ENCODE results near the gene OAS1. TPM values are rescaled to one million over a fixed set of nuclear protein-coding genes. Genes with fewer than 3 reads are reported as not detected.

Gene OAS1
- total and polyA plus RNA-seq, 2 of the 8 experiments (the other 6 are each of a cell fraction or from before 2014, with no cell fraction given) = 0.23 TPM; not detected in 1

- no peak for TF ChIP-seq MAFK (IDR thresholded peaks at IDR 0.05; ENCODE audit: low read depth, low read length)
- CTCF ChIA-PET (ENCODE audit: partially characterized antibody) = interaction anchor here (0.6 to 2.4 kb wide), 4 partner anchors 10 to 65 kb away, joined by 3 to 8 read pairs (median 4); no protein-coding TSS in a partner anchor
- POLR2A ChIA-PET (ENCODE audit: partially characterized antibody) = no interaction called here
Measured at GRCh38 chr12:112965643-112966042, 58.9 kb downstream of the OAS1 start.

More at GRCh38 chr12:112965643-112966042, 58.9 kb downstream of the OAS1 start:
- Histone ChIP-seq H3K36me3 (ENCODE audit: control insufficient read depth in 2 of 4, insufficient read depth in 4 of 4, low read length in 3 of 4) (no peaks in the 10 kb centered on the region), H3K18ac (ENCODE audit: extremely low read depth, low read length) (no peak overlapping the region), H3K79me1 (ENCODE audit: low read depth, low read length) (no peaks in the 10 kb centered on the region), H3K14ac (ENCODE audit: insufficient read length) (no peak overlapping the region), H3K27ac (ENCODE audit: low read depth, low read length) (no peak overlapping the region), H4K5ac (ENCODE audit: insufficient read length, low read depth, low read length) (no peak overlapping the region), H3K56ac (replicated peaks; ENCODE audit: insufficient read length, low read depth, low read length) (no peak overlapping the region), H4K8ac (ENCODE audit: extremely low read depth, insufficient read depth, low read length) (no peak overlapping the region), H3K4me3 (ENCODE audit: extremely low read depth in 1 of 4, insufficient read depth in 2 of 4, low read depth in 3 of 4, low read length in 4 of 4) (no peak overlapping the region), H3K4ac (replicated peaks; ENCODE audit: insufficient read length, low read depth, low read length) (no peak overlapping the region), H3K9ac (replicated peaks in 1 of 4; ENCODE audit: extremely low read depth in 1 of 4, low read depth in 3 of 4, low read length in 3 of 4) (no peak overlapping the region), H2BK12ac (ENCODE audit: low read depth, low read length) (no peak overlapping the region), H4K20me1 (replicated peaks in 1 of 2; ENCODE audit: control insufficient read depth in 1 of 2, insufficient read depth in 2 of 2, low read length in 2 of 2) (peaks cover 0 to 2% of the 10 kb centered on the region in 2 experiments), H2AFZ (ENCODE audit: low read length) (no peak overlapping the region), H3K23me2 (ENCODE audit: low read depth, low read length) (no peaks in the 10 kb centered on the region), H2BK120ac (replicated peaks; ENCODE audit: low read depth, low read length) (no peak overlapping the region), H2BK20ac (ENCODE audit: low read length) (no peak overlapping the region), H4K91ac (replicated peaks; ENCODE audit: insufficient read length, low read length) (no peak overlapping the region), H3K23ac (ENCODE audit: insufficient read length) (no peak overlapping the region), H3K4me1 (replicated peaks in 1 of 4; ENCODE audit: control insufficient read depth in 3 of 4, insufficient read depth in 4 of 4, low read length in 3 of 4) (no peaks in the 10 kb centered on the region), H2AK5ac (ENCODE audit: low read depth, low read length) (no peak overlapping the region), H3K4me2 (ENCODE audit: insufficient read depth in 1 of 2, low read depth in 2 of 2, low read length in 2 of 2) (no peak overlapping the region), H2BK5ac (ENCODE audit: low read depth, low read length) (no peak overlapping the region), H2BK15ac (ENCODE audit: low read length) (no peak overlapping the region), H3K79me2 (ENCODE audit: control insufficient read depth in 1 of 2, insufficient read depth in 2 of 2, low read length in 2 of 2) (no peaks in the 10 kb centered on the region), H3K27me3 (replicated peaks in 1 of 4; ENCODE audit: control insufficient read depth in 3 of 4, extremely low read depth in 1 of 4, insufficient read depth in 3 of 4, low read length in 3 of 4) (no peaks in the 10 kb centered on the region), H3K9me3 (ENCODE audit: insufficient read depth in 2 of 2, low read depth in 1 of 2, low read length in 1 of 2) (peaks cover 3 to 5% of the 10 kb centered on the region in 2 experiments; a peak in 2 of 4 replicates)
- WGBS, 2 experiments (ENCODE audit: extremely low coverage in 1 of 2, insufficient coverage in 1 of 2, insufficient read length in 1 of 2, insufficient replicate concordance in 2 of 2, low coverage in 1 of 2, low lambda C conversion rate in 2 of 2, missing lambda C conversion rate in 1 of 2) = 85% methylated on average over 15 of the region's 15 CpGs; no CpG with 5 or more reads in 1 of the 2 experiments
- FAIRE-seq = no peak
- no peak for DNase-seq (ENCODE audit: low read depth in 1 of 2, low spot score in 2 of 2)
